ENCODE results near the gene TNC.

Gene TNC

DNA sequence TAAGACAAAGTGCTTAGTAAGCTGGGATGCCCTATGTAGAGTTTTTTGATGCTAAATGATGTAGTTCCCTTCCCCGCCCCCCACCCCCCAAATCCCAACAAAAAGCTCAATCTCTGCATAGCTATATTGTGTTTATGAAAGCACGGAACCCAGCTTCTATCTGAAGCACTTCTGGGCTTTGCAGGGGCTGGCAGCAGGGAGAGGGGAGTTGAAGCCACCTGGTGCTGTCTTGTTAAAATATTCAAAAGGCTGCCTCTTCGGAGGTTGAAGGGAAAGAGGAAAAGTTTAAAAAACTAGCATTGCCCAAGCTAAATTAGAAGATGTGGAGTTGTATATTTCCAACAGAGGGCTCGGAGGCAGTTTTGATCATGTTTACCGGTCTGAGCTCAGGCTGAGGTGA, 5.0 kb upstream of the TNC start:
- H3K27me3 Mint-ChIP-seq (ENCODE audit: low read depth): peaks cover 28% of the 10 kb centered on the region
- DNase-seq (ENCODE audit: low spot score): no peak
- no peak overlapping the region for H3K27ac Mint-ChIP-seq
- no peak overlapping the region for H3K4me3 Mint-ChIP-seq
- no peaks in the 10 kb centered on the region for H3K4me1 Mint-ChIP-seq (ENCODE audit: low read depth)
- no peaks in the 10 kb centered on the region for H3K36me3 Mint-ChIP-seq (ENCODE audit: low read depth)
- no peaks in the 10 kb centered on the region for H3K9me3 Mint-ChIP-seq

DNA sequence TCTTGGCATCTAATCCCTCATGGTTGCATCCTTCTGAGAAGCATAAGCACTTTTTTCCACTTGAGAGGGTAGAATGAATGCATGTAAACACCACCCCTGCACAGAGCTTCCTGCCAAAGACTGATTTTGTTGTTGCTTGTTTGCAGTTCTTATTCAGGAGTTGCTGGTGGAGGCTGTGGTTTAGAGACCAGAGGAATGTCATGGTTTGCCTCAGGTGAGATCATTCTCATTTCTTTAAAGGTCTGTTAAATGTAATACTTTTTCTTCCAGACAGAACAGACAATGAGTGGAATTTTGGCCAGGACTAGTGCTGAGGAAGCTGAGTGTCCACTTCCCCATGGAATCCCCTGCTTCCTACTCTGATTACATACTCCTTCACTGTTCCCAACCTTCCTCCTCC, 3.2 kb upstream of the TNC start:
- peaks cover 44% of the 10 kb centered on the region for H3K27me3 Mint-ChIP-seq (ENCODE audit: low read depth)
- H3K36me3 Mint-ChIP-seq (ENCODE audit: low read depth): no peaks in the 10 kb centered on the region
- H3K4me1 Mint-ChIP-seq (ENCODE audit: low read depth): no peaks in the 10 kb centered on the region
- H3K4me3 Mint-ChIP-seq: no peak overlapping the region
- H3K9me3 Mint-ChIP-seq: no peaks in the 10 kb centered on the region
- DNase-seq (ENCODE audit: low spot score): no peak
- H3K27ac Mint-ChIP-seq: no peak overlapping the region

DNA sequence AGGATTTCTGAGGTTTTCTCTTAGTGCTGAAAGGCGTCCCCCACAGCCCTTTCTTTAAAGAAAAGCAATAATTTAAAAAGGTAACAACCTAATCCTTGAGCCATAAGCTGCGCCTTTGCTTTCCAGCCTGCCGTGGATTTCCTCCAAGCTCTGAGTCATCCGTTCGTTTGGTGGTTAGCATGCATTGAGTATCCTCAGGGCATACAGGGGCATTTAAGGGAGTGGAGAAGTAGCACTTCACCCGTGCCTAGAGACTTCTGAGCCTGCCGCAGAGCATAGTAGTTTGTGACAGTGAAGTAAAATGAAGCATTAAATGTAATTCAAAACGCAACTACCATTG, 892 bp upstream of the TNC start:
- H3K36me3 Mint-ChIP-seq (ENCODE audit: low read depth): no peaks in the 10 kb centered on the region
- H3K27ac Mint-ChIP-seq: no peak overlapping the region
- no peak for DNase-seq (ENCODE audit: low spot score)
- H3K9me3 Mint-ChIP-seq: no peaks in the 10 kb centered on the region
- no peaks in the 10 kb centered on the region for H3K4me1 Mint-ChIP-seq (ENCODE audit: low read depth)
- no peak overlapping the region for H3K4me3 Mint-ChIP-seq
- H3K27me3 Mint-ChIP-seq (ENCODE audit: low read depth): peaks cover 58% of the 10 kb centered on the region

DNA sequence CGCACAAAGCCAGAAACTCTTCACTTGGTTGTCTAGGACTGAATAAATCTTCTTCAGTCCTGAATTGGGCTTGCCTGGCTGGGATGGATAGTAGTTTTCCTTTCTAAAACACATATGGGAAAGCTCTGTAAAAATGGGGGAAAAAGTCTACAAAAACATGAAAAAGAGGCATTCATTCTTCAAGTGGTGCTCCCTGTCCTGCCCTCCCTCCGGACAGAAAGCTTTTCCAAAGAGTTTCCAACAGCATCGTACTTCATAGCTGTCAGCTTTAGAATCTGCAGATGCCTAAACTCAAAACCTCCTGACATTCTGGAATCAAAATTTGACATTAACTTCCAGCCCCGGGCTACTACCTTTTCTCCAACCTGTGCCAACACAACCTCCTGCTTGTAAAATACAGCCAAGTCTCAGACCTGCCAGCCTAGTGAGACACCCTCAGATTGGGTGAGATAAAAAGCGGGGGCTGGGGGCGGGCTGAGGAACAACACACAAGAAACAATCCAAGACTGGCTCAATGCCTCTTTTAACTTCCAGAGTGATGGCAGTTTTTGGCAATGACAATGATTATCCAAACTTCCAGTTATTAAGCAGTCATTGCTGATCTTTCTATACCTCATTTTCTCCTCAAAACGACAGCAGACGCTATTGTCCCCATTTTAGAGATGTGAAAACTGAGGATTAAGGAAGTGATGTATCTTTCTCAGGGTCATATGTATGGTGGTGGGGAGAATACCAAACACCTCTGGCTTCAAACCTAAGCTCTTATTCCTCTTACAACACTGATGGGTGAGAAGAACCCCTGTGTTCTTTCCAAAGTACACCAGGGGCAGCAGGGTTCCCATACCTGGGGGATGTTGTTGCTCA, 1.3 kb downstream of the TNC start:
- Mint-ChIP-seq H3K27ac (no peak overlapping the region), H3K9me3 (no peaks in the 10 kb centered on the region), H3K36me3 (ENCODE audit: low read depth) (no peaks in the 10 kb centered on the region), H3K4me3 (no peak overlapping the region), H3K27me3 (ENCODE audit: low read depth) (peaks cover 52% of the 10 kb centered on the region), H3K4me1 (ENCODE audit: low read depth) (no peaks in the 10 kb centered on the region)
- no peak for DNase-seq (ENCODE audit: low spot score)

DNA sequence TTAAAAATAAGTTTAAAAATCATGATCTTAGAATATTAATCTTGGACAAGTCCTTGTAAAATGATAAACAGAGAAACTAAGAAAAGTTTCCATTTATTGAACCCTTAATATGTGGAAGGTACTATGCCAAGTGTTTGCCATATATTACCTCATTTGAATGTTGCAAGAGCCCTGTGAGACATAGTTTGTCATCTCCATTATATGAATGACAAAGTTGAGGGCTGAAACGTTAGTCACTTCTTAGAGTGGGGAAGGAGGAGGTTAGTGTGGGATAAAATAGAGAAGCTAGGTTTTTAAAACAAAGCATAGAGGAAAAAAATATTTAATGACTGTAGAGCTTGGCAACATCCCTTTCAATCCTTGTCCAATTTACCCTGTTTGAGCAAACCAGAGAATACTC, 2.0 kb downstream of the TNC start:
- H3K4me1 Mint-ChIP-seq (ENCODE audit: low read depth): no peaks in the 10 kb centered on the region

DNA sequence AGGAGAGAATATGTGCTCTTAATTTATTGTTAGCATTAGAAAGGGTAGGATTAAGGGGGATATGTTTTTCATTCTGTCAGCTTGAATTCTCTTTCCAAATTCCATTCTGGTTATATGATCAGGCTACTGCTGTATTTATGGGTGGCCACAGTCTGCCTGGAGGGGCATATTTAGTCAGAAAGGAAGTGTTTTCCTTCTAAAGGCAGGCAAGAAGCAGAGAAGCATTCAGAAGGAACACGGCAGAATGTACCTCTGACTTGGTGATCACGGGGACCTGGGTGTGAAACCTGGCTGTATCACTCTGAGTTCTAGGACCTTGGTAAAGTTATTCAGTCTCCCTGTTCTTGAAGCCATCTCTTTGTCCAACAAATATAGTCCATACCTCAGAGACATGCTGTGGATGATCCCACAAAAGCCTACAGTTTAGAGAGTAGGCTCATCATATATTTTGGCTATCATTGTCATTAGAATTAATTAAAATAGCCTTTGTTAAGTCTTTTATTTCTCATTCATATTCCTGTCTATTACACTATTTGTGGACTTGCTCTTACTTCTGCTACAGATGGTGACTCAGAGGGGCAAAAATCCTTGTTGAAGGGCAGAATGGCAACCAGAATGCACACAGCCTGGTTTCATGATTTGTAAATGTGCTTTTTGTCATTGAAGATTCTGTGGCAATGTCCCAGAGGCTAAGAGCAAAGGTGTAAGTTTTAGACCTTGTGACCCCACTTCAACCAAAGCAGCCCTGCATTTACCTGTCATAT, 2.7 kb downstream of the TNC start:
- H3K27ac Mint-ChIP-seq: no peak overlapping the region
- H3K4me1 Mint-ChIP-seq (ENCODE audit: low read depth): no peaks in the 10 kb centered on the region
- H3K27me3 Mint-ChIP-seq (ENCODE audit: low read depth): peaks cover 45% of the 10 kb centered on the region
- no peaks in the 10 kb centered on the region for H3K9me3 Mint-ChIP-seq
- H3K36me3 Mint-ChIP-seq (ENCODE audit: low read depth): no peaks in the 10 kb centered on the region
- H3K4me3 Mint-ChIP-seq: no peak overlapping the region
- no peak for DNase-seq (ENCODE audit: low spot score)

More for the DNA sequence above, 2.0 kb downstream of the TNC start:
- Mint-ChIP-seq H3K27ac (no peak overlapping the region), H3K4me3 (no peak overlapping the region), H3K27me3 (ENCODE audit: low read depth) (peaks cover 50% of the 10 kb centered on the region), H3K9me3 (no peaks in the 10 kb centered on the region), H3K36me3 (ENCODE audit: low read depth) (no peaks in the 10 kb centered on the region)
- DNase-seq (ENCODE audit: low spot score): no peak

DNA sequence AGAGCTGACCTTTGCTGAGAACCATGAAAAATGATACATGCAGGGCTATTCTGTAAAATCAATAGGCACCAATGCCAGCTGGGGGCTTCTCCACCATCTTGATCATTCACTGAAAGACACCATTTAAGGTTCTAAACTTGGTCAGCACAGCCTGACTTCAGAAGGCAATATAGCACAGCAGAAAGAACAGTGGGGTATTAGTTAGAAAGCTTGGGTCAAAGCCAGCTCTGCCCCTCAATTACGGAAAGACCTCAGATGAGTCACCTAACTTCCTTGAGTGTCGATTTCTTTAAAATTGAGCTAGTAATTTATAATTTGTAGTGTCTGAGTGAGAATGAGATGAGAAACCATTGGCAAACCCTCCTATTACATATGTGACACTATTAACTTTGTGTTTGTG, 3.4 kb downstream of the TNC start:
- Mint-ChIP-seq H3K9me3 (no peaks in the 10 kb centered on the region), H3K4me1 (ENCODE audit: low read depth) (no peaks in the 10 kb centered on the region), H3K36me3 (ENCODE audit: low read depth) (no peaks in the 10 kb centered on the region), H3K27me3 (ENCODE audit: low read depth) (peaks cover 43% of the 10 kb centered on the region), H3K4me3 (no peak overlapping the region), H3K27ac (no peak overlapping the region)
- no peak for DNase-seq (ENCODE audit: low spot score)

DNA sequence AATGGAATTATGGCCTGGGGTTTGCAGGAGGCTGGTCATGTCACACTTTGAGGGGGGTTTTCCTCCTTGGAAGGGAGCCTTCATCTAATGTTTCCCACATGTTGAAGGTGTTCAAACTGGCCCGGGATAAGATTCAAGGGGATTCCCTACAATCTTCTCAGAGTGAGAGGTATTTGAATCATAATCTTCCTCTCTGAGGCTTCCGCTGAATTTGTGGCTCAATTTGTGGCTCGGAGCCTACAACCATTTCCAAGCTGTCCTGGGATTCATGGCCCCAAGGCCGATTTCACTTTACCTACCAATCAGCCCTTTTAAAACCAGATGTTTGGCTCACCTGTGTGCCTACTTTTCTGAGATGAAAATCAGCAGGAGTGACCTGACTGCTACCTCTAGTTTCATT, 3.9 kb downstream of the TNC start:
- H3K9me3 Mint-ChIP-seq: no peaks in the 10 kb centered on the region
- H3K4me1 Mint-ChIP-seq (ENCODE audit: low read depth): no peaks in the 10 kb centered on the region
- H3K4me3 Mint-ChIP-seq: no peak overlapping the region
- no peaks in the 10 kb centered on the region for H3K36me3 Mint-ChIP-seq (ENCODE audit: low read depth)
- H3K27ac Mint-ChIP-seq: no peak overlapping the region
- H3K27me3 Mint-ChIP-seq (ENCODE audit: low read depth): peaks cover 40% of the 10 kb centered on the region
- no peak for DNase-seq (ENCODE audit: low spot score)

DNA sequence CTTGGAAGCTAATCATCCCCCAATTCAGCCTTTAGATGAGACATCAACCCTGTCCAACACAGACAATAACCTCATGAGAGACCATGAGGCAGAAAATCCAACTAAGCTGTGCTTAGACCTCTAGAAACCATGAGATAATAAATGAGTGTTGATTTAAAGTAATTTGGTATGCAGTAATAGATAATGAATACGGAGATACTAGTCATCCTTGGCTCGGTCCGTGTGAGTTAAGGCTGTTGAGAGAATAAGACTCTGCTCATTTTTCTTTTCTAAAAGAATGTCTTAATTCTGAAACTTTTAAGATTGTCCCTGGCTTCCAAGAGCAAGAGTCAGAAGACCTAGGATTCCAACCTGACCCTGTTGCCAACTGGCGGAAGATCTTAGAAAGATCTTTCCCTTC, 6.1 kb downstream of the TNC start:
- Mint-ChIP-seq H3K27ac (no peak overlapping the region), H3K27me3 (ENCODE audit: low read depth) (peaks cover 25% of the 10 kb centered on the region), H3K36me3 (ENCODE audit: low read depth) (no peaks in the 10 kb centered on the region), H3K9me3 (no peaks in the 10 kb centered on the region), H3K4me3 (no peak overlapping the region), H3K4me1 (ENCODE audit: low read depth) (no peaks in the 10 kb centered on the region)
- no peak for DNase-seq (ENCODE audit: low spot score)

DNA sequence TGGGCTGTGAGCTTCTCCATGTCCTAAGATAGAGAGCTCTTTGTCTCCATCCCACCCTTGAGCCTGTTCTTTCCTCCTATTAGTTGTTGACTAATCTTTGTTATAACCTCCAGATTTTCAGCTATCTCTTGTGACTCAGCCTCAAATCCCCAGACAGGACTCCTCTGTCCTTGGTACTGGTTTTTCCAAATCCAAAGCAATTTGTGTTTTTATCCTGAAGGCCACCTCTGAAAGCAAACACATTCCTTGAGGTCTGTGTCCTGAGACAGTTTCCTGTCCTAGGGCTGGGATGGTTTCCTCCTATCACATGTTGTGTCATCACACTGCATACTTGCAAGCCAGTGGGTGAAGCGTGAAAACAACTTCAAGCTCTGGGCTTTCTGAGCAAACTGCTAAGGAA, 8.5 kb downstream of the TNC start:
- H3K27me3 Mint-ChIP-seq (ENCODE audit: low read depth): peaks cover 8% of the 10 kb centered on the region
- no peak for DNase-seq (ENCODE audit: low spot score)
- H3K36me3 Mint-ChIP-seq (ENCODE audit: low read depth): no peaks in the 10 kb centered on the region
- H3K9me3 Mint-ChIP-seq: no peaks in the 10 kb centered on the region
- no peak overlapping the region for H3K4me3 Mint-ChIP-seq
- peaks cover 4% of the 10 kb centered on the region for H3K4me1 Mint-ChIP-seq (ENCODE audit: low read depth)
- no peak overlapping the region for H3K27ac Mint-ChIP-seq

DNA sequence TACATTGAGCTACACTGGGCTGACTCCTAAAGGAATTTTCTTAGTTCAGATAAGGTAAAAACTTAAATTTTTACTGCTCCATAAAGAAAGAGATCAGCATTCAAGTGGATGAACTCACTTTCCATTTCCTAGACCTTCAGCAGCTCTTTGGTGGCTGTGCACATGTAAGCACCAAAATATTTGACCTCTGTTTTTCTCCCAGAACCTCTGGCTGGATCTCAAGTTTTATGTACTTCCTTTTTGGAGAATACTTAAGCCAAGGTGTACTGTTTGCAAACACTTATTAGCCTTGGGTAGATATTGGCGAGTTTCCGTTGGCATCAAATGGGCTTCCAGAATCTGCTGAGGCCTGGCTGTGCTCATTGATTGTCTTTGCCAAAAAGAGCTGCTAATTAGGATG, 10.3 kb downstream of the TNC start:
- Mint-ChIP-seq H3K4me3 (no peak overlapping the region), H3K9me3 (no peaks in the 10 kb centered on the region), H3K27ac (no peak overlapping the region), H3K36me3 (ENCODE audit: low read depth) (no peaks in the 10 kb centered on the region), H3K27me3 (ENCODE audit: low read depth) (peaks cover 9% of the 10 kb centered on the region), H3K4me1 (ENCODE audit: low read depth) (peaks cover 4% of the 10 kb centered on the region)
- no peak for DNase-seq (ENCODE audit: low spot score)

DNA sequence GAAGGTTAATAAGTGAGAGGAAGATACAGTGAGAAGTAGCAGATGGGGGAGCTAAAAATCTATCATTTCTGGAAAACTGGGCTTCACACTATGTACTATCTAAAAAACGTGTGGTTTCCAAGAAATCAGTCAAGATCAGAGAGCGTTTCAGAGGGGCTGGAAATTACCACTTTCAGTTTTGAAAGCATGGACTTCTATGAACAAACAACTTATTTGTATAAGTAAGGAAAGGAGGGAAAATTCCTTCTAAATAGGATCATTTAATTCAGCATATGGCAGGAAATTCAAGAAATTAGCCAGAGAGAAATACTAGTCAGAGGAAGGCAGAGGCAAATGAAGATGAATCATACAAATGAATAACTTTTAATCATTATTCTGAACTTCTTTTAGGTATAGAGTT, 11.3 kb downstream of the TNC start:
- no peak overlapping the region for H3K4me3 Mint-ChIP-seq
- no peaks in the 10 kb centered on the region for H3K9me3 Mint-ChIP-seq
- H3K4me1 Mint-ChIP-seq (ENCODE audit: low read depth): peaks cover 4% of the 10 kb centered on the region
- no peak for DNase-seq (ENCODE audit: low spot score)
- no peak overlapping the region for H3K27ac Mint-ChIP-seq
- no peaks in the 10 kb centered on the region for H3K36me3 Mint-ChIP-seq (ENCODE audit: low read depth)
- H3K27me3 Mint-ChIP-seq (ENCODE audit: low read depth): peaks cover 9% of the 10 kb centered on the region

DNA sequence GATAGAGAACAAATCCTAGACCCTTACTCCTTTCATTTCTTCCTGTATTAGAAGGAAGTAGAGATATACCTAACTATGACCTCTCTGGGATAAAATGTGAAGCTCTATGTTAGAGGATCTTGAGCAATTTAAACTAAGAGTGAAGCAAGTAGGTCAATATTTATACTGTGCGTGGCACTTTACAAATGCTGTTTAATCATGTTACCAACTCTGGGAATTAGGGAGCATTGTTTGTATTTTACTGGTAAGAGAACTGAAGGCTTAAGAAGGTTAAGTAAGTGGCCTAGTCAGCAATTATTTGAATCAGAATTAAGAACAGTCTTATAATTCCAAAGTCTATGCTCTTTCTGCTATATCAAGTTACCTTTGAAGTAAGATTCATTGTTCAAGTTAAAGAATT, 12.0 kb downstream of the TNC start:
- Mint-ChIP-seq H3K36me3 (ENCODE audit: low read depth) (no peaks in the 10 kb centered on the region), H3K9me3 (no peaks in the 10 kb centered on the region), H3K4me3 (no peak overlapping the region), H3K27me3 (ENCODE audit: low read depth) (peaks cover 9% of the 10 kb centered on the region), H3K27ac (no peak overlapping the region), H3K4me1 (ENCODE audit: low read depth) (peaks cover 4% of the 10 kb centered on the region)
- no peak for DNase-seq (ENCODE audit: low spot score)

DNA sequence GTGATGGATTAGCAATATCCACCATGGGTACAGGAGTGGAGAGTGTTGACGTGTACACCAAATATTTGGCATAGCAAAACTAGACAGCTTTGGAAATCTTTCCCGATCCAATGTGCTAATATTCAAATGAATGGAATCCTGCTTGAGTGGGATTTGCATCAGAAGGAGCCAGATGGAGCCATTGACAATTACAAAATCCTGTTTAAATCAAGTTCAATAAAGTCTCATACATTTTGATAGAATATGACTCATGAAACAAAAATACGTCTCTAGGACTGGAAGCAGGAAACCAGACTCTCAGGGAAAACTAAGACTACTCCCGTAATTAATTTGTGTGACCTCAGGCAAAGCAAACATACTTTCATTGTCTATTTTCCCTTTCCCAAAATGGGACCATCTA, 13.0 kb downstream of the TNC start:
- Mint-ChIP-seq H3K9me3 (no peaks in the 10 kb centered on the region), H3K27ac (no peak overlapping the region), H3K27me3 (ENCODE audit: low read depth) (peaks cover 9% of the 10 kb centered on the region), H3K4me1 (ENCODE audit: low read depth) (peaks cover 4% of the 10 kb centered on the region), H3K36me3 (ENCODE audit: low read depth) (no peaks in the 10 kb centered on the region), H3K4me3 (no peak overlapping the region)
- DNase-seq (ENCODE audit: low spot score): no peak
